Tibial artery (tissue), 4 donors: Measurements from ENCODE around the gene PRDM2.

Experiments
- DNase-seq, 2 donors: peaks; one replicate each; pipeline ENCODE4 v3.0.0-alpha.2; 2019
- H3K27ac ChIP-seq, 2 donors: fragments of 200-600 bp; sonication (generic) in 1 of 2; 1 replicate in 1 of 2; 2 replicates in 1 of 2; pipeline ENCODE4 v1.5.1; 2018 to 2019; ENCODE audit warnings: mild to moderate bottlenecking in 1 of 2
- H3K27me3 ChIP-seq, 2 donors: fragments of 200-600 bp; sonication (generic) in 1 of 2; one replicate each; pipeline versions ENCODE4 v1.5.1 to v1.6.0; 2016 to 2019
- H3K36me3 ChIP-seq, 3 donors: fragments of 200-600 bp; sonication (generic) in 2 of 3; one replicate each; pipeline ENCODE4 v1.5.1; 2016 to 2019; ENCODE audit warnings: mild to moderate bottlenecking in 2 of 3
- H3K4me1 ChIP-seq, 4 donors: fragments of 200-600 bp; sonication (generic) in 2 of 4; 1 replicate in 3 of 4; 2 replicates in 1 of 4; pipeline ENCODE4 v1.5.1; 2016 to 2019
- H3K4me3 ChIP-seq, 2 donors: fragments of 200-600 bp; sonication (generic) in 1 of 2; 1 replicate in 1 of 2; 2 replicates in 1 of 2; pipeline ENCODE4 v1.5.1; 2018 to 2019; ENCODE audit warnings: mild to moderate bottlenecking in 2 of 2
- H3K9me3 ChIP-seq, 3 donors: fragments of 200-600 bp; sonication (generic) in 1 of 3; one replicate each; pipeline ENCODE4 v1.5.1; 2016 to 2019
- CTCF ChIP-seq, 2 experiments: fragments of 200-600 bp in 1 of 2; fragments of 450-650 bp in 1 of 2; IDR thresholded peaks; one replicate each; pipeline ENCODE4 v1.5.1; 2017 to 2019; ENCODE audit warnings: antibody characterized with exemption in 2 of 2, mild to moderate bottlenecking in 1 of 2, moderate library complexity in 1 of 2
- intact Hi-C: fragments of 100-400 bp; cut with DNase I; formaldehyde crosslinking; loops from one replicate; pipeline ENCODE4 v1.15.0; 2023; ENCODE audit warnings: low total_unique reads

Gene PRDM2

GRCh38 chr1:13753636-13754402, 53.8 kb downstream of the PRDM2 start:
- intact Hi-C loops: no loop called here
- no peak overlapping the region for H3K4me3 ChIP-seq
- H3K9me3 ChIP-seq: no peaks in the 10 kb centered on the region
- peak overlapping the region in 1 of 2 donors; percentile 19 for H3K27ac ChIP-seq
- no peaks in the 10 kb centered on the region for H3K36me3 ChIP-seq
- H3K4me1 ChIP-seq: peaks cover 0 to 81% (median 54%) of the 10 kb centered on the region in 4 donors
- H3K27me3 ChIP-seq: no peaks in the 10 kb centered on the region
- TF ChIP-seq CTCF (IDR thresholded peaks at IDR 0.05): no peak
- no peak for DNase-seq

DNA sequence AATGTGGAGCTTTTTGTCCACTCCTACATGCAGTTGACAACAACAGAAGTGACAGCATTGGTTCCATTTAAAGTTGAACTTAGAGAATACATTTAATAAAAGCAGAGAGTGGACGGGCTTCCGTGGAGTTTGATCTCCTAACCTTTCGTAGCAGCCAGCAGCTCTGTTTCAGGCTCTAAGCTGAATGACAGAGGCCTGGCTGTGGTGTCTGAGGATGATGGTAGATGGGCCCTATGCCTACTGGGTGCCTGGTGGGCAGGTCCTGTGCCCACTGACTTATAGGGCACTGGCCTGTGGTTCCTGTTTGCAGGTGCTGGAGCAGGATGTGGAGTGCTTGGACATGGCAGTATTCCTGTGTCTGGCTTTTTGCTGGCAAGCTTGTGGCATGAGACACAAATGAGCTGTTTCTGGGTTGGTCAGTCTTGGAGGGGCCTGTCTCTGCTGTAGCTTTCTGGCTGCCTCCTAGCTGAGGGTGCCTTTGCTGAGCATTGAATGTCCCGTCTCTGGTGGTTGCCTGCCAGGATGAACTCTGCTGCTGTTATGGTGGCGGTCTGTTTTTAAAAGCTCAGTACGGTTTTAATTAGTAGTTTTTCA, 54.6 kb downstream of the PRDM2 start:
- Histone ChIP-seq H3K9me3 (no peaks in the 10 kb centered on the region), H3K36me3 (no peaks in the 10 kb centered on the region), H3K4me1 (peaks cover 0 to 88% (median 57%) of the 10 kb centered on the region in 4 donors), H3K27me3 (no peaks in the 10 kb centered on the region), H3K27ac (peak overlapping the region in 1 of 2 donors; percentile 19), H3K4me3 (no peak overlapping the region)
- intact Hi-C loops: no loop called here
- DNase-seq: no peak
- TF ChIP-seq CTCF (IDR thresholded peaks at IDR 0.05): no peak

GRCh38 chr1:13756557-13757315, 56.7 kb downstream of the PRDM2 start:
- DNase-seq: no peak
- Histone ChIP-seq H3K36me3 (no peaks in the 10 kb centered on the region), H3K27ac (peak overlapping the region in 1 of 2 donors; percentile 30), H3K27me3 (no peaks in the 10 kb centered on the region), H3K4me1 (peaks cover 0 to 81% (median 53%) of the 10 kb centered on the region in 4 donors), H3K4me3 (no peak overlapping the region), H3K9me3 (no peaks in the 10 kb centered on the region)
- intact Hi-C loops: no loop called here
- no peak for TF ChIP-seq CTCF (IDR thresholded peaks at IDR 0.05)

GRCh38 chr1:13757693-13758092, 57.7 kb downstream of the PRDM2 start:
- DNase-seq: no peak
- H3K4me1 ChIP-seq: peaks cover 0 to 76% (median 53%) of the 10 kb centered on the region in 4 donors
- no peak for TF ChIP-seq CTCF (IDR thresholded peaks at IDR 0.05)
- no peaks in the 10 kb centered on the region for H3K27me3 ChIP-seq
- H3K27ac ChIP-seq: peak overlapping the region in 1 of 2 donors; percentile 30
- intact Hi-C loops: no loop called here
- H3K9me3 ChIP-seq: no peaks in the 10 kb centered on the region
- H3K36me3 ChIP-seq: no peaks in the 10 kb centered on the region
- no peak overlapping the region for H3K4me3 ChIP-seq

GRCh38 chr1:13759072-13759471, 59.1 kb downstream of the PRDM2 start:
- Histone ChIP-seq H3K27ac (no peak overlapping the region), H3K4me1 (peaks cover 0 to 78% (median 51%) of the 10 kb centered on the region in 4 donors), H3K9me3 (no peaks in the 10 kb centered on the region), H3K4me3 (no peak overlapping the region), H3K36me3 (no peaks in the 10 kb centered on the region), H3K27me3 (no peaks in the 10 kb centered on the region)
- intact Hi-C loops: no loop called here
- no peak for TF ChIP-seq CTCF (IDR thresholded peaks at IDR 0.05)
- no peak for DNase-seq
